ENCODE measurements around the gene ARHGDIA. TPM values are rescaled to one million over a fixed set of nuclear protein-coding genes. Genes with fewer than 3 reads are reported as not detected.

ARHGDIA gene
- total RNA-seq, 4 donors from 2014 or later = 190 to 484 (median 237) TPM

DNA sequence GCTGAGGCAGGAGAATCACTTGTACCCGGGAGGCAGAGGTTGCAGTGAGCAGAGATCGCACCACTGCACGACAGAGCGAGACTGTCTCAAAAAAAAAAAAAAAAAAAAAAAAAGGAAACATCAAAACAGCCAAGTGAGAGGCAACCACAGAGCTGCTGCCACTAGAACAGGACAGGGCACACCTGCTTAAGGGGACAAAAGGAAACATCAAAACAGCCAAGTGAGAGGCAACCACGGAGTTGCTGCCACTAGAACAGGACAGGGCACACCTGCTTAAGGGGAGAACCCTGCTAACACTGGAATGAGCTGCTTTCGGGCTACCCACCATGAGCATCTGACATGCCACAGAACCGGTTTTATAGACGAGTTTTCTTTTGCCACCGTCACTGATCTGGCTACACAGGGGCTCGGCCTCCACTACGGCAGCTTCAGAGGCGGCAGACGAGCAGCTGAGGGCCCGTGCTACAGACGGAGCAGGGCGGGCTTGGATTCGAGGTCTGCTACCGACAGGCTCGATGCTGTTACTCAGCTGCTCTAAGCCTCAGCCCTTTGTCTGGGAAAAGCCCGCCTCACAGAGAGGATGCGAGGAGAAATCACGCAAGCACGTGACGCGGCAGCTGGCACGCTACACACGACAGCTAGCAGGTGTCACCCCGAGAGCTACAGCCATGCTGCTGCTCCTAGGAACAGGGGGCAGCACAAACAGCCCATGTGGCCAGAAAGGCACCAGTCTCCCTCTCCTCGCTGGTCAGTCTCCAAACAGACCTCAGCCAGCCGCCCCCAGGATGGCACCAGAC lies 12.8 kb downstream of the ARHGDIA start:
- Histone ChIP-seq H3K4me3 (peak overlapping the region in 2 of 4 donors; percentile 87 to 99), H3K9me3 (no peaks in the 10 kb centered on the region), H3K4me1 (peaks cover 0 to 66% (median 34%) of the 10 kb centered on the region in 4 donors), H3K27ac (peak overlapping the region in 1 of 4 donors; percentile 93), H3K36me3 (peaks cover 0 to 62% (median 19%) of the 10 kb centered on the region in 3 donors), H3K27me3 (no peaks in the 10 kb centered on the region)
- TF ChIP-seq CTCF (IDR thresholded peaks at IDR 0.05) (no peak), EP300 (IDR thresholded peaks at IDR 0.05) (no peak)
- WGBS, 2 donors = 79 to 84% methylated on average over 28 to 30 of the region's 30 CpGs
- DNase-seq (ENCODE audit: low spot score in 2 of 2) = no peak

DNA sequence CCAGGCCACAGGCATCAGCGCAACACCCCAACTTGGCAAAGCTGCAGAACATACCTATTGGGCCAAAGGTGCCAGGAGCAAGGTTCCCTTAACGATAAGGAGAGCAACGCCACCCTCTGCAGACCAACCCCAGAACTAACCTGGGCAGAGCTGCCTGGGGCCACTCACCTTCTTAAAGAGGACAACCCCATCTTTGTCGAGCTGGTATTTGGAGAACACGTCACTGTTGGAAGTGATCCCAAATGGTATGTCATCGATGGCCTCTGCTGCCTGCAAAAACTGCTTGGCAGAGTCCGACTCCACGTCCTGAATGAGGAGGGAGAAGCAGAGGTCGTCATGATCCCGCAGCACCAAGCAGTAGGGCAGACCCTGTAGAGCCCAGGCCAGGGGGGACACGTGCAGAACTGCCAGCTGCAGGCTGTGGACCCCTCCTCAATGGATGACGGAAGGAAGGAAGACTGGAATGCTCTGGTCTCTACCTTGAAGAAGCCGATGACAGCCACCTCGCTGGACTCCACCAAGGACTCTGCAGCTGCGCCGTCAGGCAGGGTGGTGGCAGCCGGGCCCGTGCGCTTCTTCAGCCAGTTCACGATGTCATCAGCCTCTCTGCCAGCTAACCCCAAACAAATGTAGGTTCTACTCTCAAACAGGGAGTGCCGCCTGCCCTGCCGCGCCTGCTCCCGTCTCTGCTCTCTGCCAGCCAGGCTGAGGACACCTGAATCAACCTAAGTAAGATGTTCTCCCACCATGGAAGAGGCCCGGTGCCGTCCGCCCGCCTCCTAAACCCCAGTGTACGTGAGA lies 16.0 kb downstream of the ARHGDIA start:
- Histone ChIP-seq H3K36me3 (peaks cover 0 to 89% (median 40%) of the 10 kb centered on the region in 3 donors), H3K9me3 (no peaks in the 10 kb centered on the region), H3K27ac (no peak overlapping the region), H3K4me1 (peaks cover 0 to 46% (median 19%) of the 10 kb centered on the region in 4 donors), H3K4me3 (no peak overlapping the region), H3K27me3 (no peaks in the 10 kb centered on the region)
- DNase-seq (ENCODE audit: low spot score in 2 of 2) = no peak
- TF ChIP-seq POLR2A (IDR thresholded peaks at IDR 0.05) (no peak), EP300 (IDR thresholded peaks at IDR 0.05) (no peak), CTCF (IDR thresholded peaks at IDR 0.05) (no peak)
- WGBS, 2 donors = 68 to 74% methylated on average over 29 of the region's 29 CpGs

DNA sequence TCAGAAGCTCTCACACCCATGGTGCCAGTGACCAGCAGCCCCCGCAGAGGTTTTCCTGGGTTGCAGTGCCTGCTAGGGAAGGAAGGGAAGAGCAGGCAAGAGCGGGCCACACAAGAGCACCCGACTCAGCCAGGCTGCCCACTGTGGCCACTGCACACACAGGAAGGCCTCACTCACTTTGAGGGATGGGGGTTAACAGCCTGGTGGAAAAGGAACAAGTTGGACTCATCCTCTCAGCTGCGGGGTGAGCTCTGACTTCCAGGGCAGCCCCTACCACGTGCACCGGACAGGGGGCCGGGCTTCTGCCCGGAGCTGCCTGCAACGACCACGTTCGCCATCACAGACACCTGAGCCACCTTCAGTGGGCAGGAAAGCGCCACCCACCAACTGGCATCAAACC lies 18.9 kb downstream of the ARHGDIA start:
- DNase-seq (ENCODE audit: low spot score in 2 of 2) = no peak
- Histone ChIP-seq H3K27me3 (no peaks in the 10 kb centered on the region), H3K27ac (no peak overlapping the region), H3K9me3 (no peaks in the 10 kb centered on the region), H3K4me3 (no peak overlapping the region), H3K36me3 (peaks cover 0 to 95% (median 45%) of the 10 kb centered on the region in 3 donors), H3K4me1 (peaks cover 0 to 21% (median 2%) of the 10 kb centered on the region in 4 donors)
- WGBS, 2 donors = 86 to 91% methylated on average over 8 to 12 of the region's 12 CpGs
- no peak for TF ChIP-seq POLR2A (IDR thresholded peaks at IDR 0.05)
- TF ChIP-seq EP300 (IDR thresholded peaks at IDR 0.05) = no peak
- no peak for TF ChIP-seq CTCF (IDR thresholded peaks at IDR 0.05)

DNA sequence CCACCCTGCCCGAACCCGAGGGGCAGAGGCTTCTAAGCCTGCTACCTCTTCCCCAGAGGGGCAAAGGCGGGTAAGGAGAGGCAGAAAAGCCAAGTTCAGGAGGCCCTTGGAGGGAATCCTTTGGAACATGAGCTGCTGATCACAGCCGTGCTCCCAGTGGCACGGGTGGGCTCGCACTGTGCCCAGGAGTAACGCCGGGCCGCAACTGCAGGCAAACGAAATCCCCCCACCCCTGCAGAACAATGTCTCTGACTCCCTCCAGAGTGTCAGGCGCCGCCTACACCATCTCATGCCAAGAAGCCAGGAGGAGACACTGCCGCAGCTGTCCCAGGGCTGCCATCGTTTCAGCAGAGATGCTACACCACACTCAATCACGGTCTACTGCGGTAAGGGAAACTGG lies 19.7 kb downstream of the ARHGDIA start:
- no peak for DNase-seq (ENCODE audit: low spot score in 2 of 2)
- Histone ChIP-seq H3K36me3 (peaks cover 3 to 97% (median 47%) of the 10 kb centered on the region in 3 donors), H3K27ac (no peak overlapping the region), H3K4me1 (peaks cover 0 to 15% (median 0%) of the 10 kb centered on the region in 4 donors), H3K4me3 (no peak overlapping the region), H3K9me3 (no peaks in the 10 kb centered on the region), H3K27me3 (no peaks in the 10 kb centered on the region)
- 91 to 92% methylated on average over 10 to 16 of the region's 16 CpGs for WGBS, 2 donors
- TF ChIP-seq POLR2A (IDR thresholded peaks at IDR 0.05) (no peak), EP300 (IDR thresholded peaks at IDR 0.05) (no peak), CTCF (IDR thresholded peaks at IDR 0.05) (no peak)

DNA sequence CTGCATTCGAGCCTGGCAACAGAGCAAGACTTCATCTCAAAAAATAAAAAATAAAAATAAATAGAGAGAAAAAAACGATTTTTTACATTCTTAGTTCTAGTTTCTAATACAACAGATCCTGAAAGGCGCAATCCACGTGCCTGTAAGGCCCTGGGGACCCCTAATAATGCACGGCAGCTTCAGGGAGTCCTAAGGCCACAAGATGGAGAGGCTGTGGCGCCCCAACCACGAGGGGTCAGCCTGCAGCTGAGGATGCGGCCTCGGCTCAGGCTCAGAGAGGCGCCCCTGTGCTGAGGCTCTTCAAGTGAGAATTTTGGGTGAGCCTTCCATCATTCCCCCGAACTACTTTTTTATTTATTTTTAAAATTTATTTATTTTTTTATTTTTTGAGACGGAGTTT lies 21.7 kb downstream of the ARHGDIA start:
- no peak overlapping the region for H3K4me3 ChIP-seq
- no peaks in the 10 kb centered on the region for H3K4me1 ChIP-seq
- TF ChIP-seq POLR2A (IDR thresholded peaks at IDR 0.05) (no peak), CTCF (IDR thresholded peaks at IDR 0.05) (no peak), EP300 (IDR thresholded peaks at IDR 0.05) (no peak)
- H3K9me3 ChIP-seq = no peaks in the 10 kb centered on the region
- no peaks in the 10 kb centered on the region for H3K27me3 ChIP-seq
- DNase-seq (ENCODE audit: low spot score in 2 of 2) = no peak
- peaks cover 8 to 97% (median 56%) of the 10 kb centered on the region in 3 donors for H3K36me3 ChIP-seq
- no peak overlapping the region for H3K27ac ChIP-seq
- WGBS, 2 donors = 90 to 91% methylated on average over 12 of the region's 12 CpGs
